HG03575 (cell line): ENCODE data around the gene TUBB4B.

Experiments
- ATAC-seq: cut with Tn5 transposase; IDR thresholded peaks from one replicate; pipeline ENCODE4 v1.9.1; 2021; ENCODE audit not compliant: unreplicated experiment, insufficient number of reproducible peaks, low FRiP score; ENCODE audit errors: extremely low read depth

Gene TUBB4B

GRCh38 chr9:137223078-137223970, 17.8 kb upstream of the TUBB4B start:
- ATAC-seq, result peak; percentile 44

- no peak for ATAC-seq
Measured at GRCh38 chr9:137224830-137225694, 16.0 kb upstream of the TUBB4B start, which contains the start of gene CYSRT1. TSS of gene CYSRT1 (plus strand) at chr9:137225174. CDS start at chr9:137225622, 448 bp downstream.

- ATAC-seq, result no peak
Measured at GRCh38 chr9:137225699-137226331, 15.3 kb upstream of the TUBB4B start.

- no peak for ATAC-seq
Measured at GRCh38 chr9:137226338-137227053, 14.6 kb upstream of the TUBB4B start.

GRCh38 chr9:137227054-137227852, 13.8 kb upstream of the TUBB4B start, which contains the start of gene RNF224:
TSS of gene RNF224 (plus strand) at chr9:137227502. CDS start at chr9:137228336, 834 bp downstream.
- ATAC-seq, result no peak

GRCh38 chr9:137227853-137228505, 13.1 kb upstream of the TUBB4B start:
- ATAC-seq, result no peak

- no peak for ATAC-seq
Measured at GRCh38 chr9:137228506-137228967, 12.6 kb upstream of the TUBB4B start.

GRCh38 chr9:137228968-137229896, 11.9 kb upstream of the TUBB4B start:
- ATAC-seq, result no peak

GRCh38 chr9:137229903-137230704, 11.0 kb upstream of the TUBB4B start:
- ATAC-seq, result no peak

- no peak for ATAC-seq
Measured at GRCh38 chr9:137230705-137231371, 10.2 kb upstream of the TUBB4B start, which contains the start of gene SLC34A3. TSS of gene SLC34A3 (plus strand) at chr9:137230901. CDS start at chr9:137231703, 802 bp downstream.

- no peak for ATAC-seq
Measured at GRCh38 chr9:137231372-137232039, 9.6 kb upstream of the TUBB4B start.

GRCh38 chr9:137232101-137232500, 9.0 kb upstream of the TUBB4B start:
- no peak for ATAC-seq

GRCh38 chr9:137232510-137232909, 8.6 kb upstream of the TUBB4B start:
- ATAC-seq, result no peak

- no peak for ATAC-seq
Measured at GRCh38 chr9:137233143-137233980, 7.7 kb upstream of the TUBB4B start.
